ENCODE data around the gene FER.
"Not testable (repeated sequence)": the region's sequence is repeated elsewhere in the genome, so short reads cannot be mapped to it uniquely, and the experiment has no call there.

DNA sequence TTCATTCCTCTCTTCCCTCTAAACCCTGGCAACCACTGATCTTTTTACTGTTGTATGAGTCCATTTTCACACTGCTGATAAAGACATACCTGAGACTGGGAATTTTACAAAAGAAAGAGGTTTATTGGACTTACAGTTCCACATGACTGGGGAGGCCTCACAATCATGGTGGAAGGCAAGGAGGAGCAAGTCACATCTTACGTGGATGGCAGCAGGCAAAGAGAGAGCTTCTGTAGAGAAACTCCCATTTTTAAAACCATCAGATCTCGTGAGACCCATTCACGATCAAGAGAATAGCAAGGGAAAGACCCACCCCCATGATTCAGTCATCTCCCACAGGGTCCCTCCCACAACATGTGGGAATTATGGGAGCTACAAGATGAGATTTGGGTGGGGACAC, 29.9 kb downstream of the FER start:
- TF ChIP-seq, protein P1, sequence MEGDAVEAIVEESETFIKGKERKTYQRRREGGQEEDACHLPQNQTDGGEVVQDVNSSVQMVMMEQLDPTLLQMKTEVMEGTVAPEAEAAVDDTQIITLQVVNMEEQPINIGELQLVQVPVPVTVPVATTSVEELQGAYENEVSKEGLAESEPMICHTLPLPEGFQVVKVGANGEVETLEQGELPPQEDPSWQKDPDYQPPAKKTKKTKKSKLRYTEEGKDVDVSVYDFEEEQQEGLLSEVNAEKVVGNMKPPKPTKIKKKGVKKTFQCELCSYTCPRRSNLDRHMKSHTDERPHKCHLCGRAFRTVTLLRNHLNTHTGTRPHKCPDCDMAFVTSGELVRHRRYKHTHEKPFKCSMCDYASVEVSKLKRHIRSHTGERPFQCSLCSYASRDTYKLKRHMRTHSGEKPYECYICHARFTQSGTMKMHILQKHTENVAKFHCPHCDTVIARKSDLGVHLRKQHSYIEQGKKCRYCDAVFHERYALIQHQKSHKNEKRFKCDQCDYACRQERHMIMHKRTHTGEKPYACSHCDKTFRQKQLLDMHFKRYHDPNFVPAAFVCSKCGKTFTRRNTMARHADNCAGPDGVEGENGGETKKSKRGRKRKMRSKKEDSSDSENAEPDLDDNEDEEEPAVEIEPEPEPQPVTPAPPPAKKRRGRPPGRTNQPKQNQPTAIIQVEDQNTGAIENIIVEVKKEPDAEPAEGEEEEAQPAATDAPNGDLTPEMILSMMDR (IDR thresholded peaks at IDR 0.05; ENCODE audit: low read length), result not testable (repeated sequence)
- not testable (repeated sequence) for TF ChIP-seq EZH2 (IDR thresholded peaks at IDR 0.05; ENCODE audit: borderline replicate concordance, low read length)
